Measurements from ENCODE around the gene TRIM28. TPM values are rescaled to one million over a fixed set of nuclear protein-coding genes. Genes with fewer than 3 reads are reported as not detected.
"Not testable (repeated sequence)": the region's sequence is repeated elsewhere in the genome, so short reads cannot be mapped to it uniquely, and the experiment has no call there.

TRIM28 gene
- total RNA-seq, 1 experiment from 2014 or later: 908 TPM

GRCh38 chr19:58507602-58508223, 36.2 kb upstream of the TRIM28 start:
- H4K20me1 ChIP-seq (ENCODE audit: insufficient read depth); ATAC-seq; H3K79me2 ChIP-seq (ENCODE audit: insufficient read depth, low read length); H3K4me3 ChIP-seq (replicated peaks in 1 of 2; ENCODE audit: low read depth in 1 of 2, low read length in 2 of 2); H3K27me3 ChIP-seq (ENCODE audit: insufficient read depth, low read length); H2AFZ ChIP-seq (ENCODE audit: low read depth, low read length, poor library complexity, severe bottlenecking); H3K9ac ChIP-seq (ENCODE audit: low read length); RAD21 ChIA-PET (ENCODE audit: low non-redundant PET in 1 of 2, low total read pairs in 2 of 2, uncharacterized antibody in 2 of 2, unreplicated experiment in 2 of 2); POLR2A ChIA-PET; H3K4me1 ChIP-seq (ENCODE audit: control insufficient read depth in 1 of 2, insufficient read depth in 2 of 2, low read length in 2 of 2); H3K9me2 ChIP-seq (ENCODE audit: insufficient read depth); H3K4me2 ChIP-seq (ENCODE audit: low read length); BruUV-seq (replicated peaks); intact Hi-C loops (cut with micrococcal nuclease); H3K9me3 ChIP-seq (ENCODE audit: control insufficient read depth in 1 of 2, insufficient read depth in 1 of 2, low read depth in 1 of 2, low read length in 2 of 2); DNase-seq (ENCODE audit: low read depth, low spot score); H3K36me3 ChIP-seq (ENCODE audit: control insufficient read depth in 1 of 2, insufficient read depth in 2 of 2, low read length in 2 of 2); H3K27ac ChIP-seq (ENCODE audit: low read depth, low read length): not testable (repeated sequence)
- CTCF ChIA-PET: interaction anchor here (1.1 kb wide), 1 partner anchor 12 kb away, joined by 3 read pairs; the partner anchor contains the start of gene ZBTB45

- ChIA-PET RAD21 (ENCODE audit: low non-redundant PET in 1 of 2, low total read pairs in 2 of 2, uncharacterized antibody in 2 of 2, unreplicated experiment in 2 of 2) (no interaction called here), POLR2A (no interaction called here), CTCF (no interaction called here)
- no peak overlapping the region for H3K4me3 ChIP-seq (replicated peaks in 1 of 2; ENCODE audit: low read depth in 1 of 2, low read length in 2 of 2)
- peaks cover 10% of the 10 kb centered on the region for H3K79me2 ChIP-seq (ENCODE audit: insufficient read depth, low read length)
- no peaks in the 10 kb centered on the region for H3K9me3 ChIP-seq (ENCODE audit: control insufficient read depth in 1 of 2, insufficient read depth in 1 of 2, low read depth in 1 of 2, low read length in 2 of 2)
- intact Hi-C loops (cut with micrococcal nuclease): no loop called here
- ATAC-seq (no peak), DNase-seq (ENCODE audit: low read depth, low spot score) (no peak)
- no peaks in the 10 kb centered on the region for H4K20me1 ChIP-seq (ENCODE audit: insufficient read depth)
- no peaks in the 10 kb centered on the region for H3K9me2 ChIP-seq (ENCODE audit: insufficient read depth)
- no peaks in the 10 kb centered on the region for H3K27me3 ChIP-seq (ENCODE audit: insufficient read depth, low read length)
- BruUV-seq (replicated peaks): no TSS peak
- no peak overlapping the region for H3K9ac ChIP-seq (ENCODE audit: low read length)
- peaks cover 6 to 13% of the 10 kb centered on the region in 2 experiments; a peak in 3 of 4 replicates for H3K4me1 ChIP-seq (ENCODE audit: control insufficient read depth in 1 of 2, insufficient read depth in 2 of 2, low read length in 2 of 2)
- H3K36me3 ChIP-seq (ENCODE audit: control insufficient read depth in 1 of 2, insufficient read depth in 2 of 2, low read length in 2 of 2): no peaks in the 10 kb centered on the region
- no peak overlapping the region for H3K4me2 ChIP-seq (ENCODE audit: low read length)
- H3K27ac ChIP-seq (ENCODE audit: low read depth, low read length): no peak overlapping the region
- no peak overlapping the region for H2AFZ ChIP-seq (ENCODE audit: low read depth, low read length, poor library complexity, severe bottlenecking)
- no peak for TF ChIP-seq FOSL1 (IDR thresholded peaks at IDR 0.05; ENCODE audit: low read depth)
- no peak for TF ChIP-seq SIN3A (IDR thresholded peaks at IDR 0.05; ENCODE audit: low read depth)
- TF ChIP-seq ATF3 (IDR thresholded peaks at IDR 0.05): no peak
- TF ChIP-seq EGR1 (IDR thresholded peaks at IDR 0.05; ENCODE audit: low read depth): no peak
- no peak for TF ChIP-seq SP1 (IDR thresholded peaks at IDR 0.05; ENCODE audit: low read depth)
- no peak for TF ChIP-seq ELF1 (IDR thresholded peaks at IDR 0.05; ENCODE audit: borderline replicate concordance, low read depth)
- TF ChIP-seq CEBPB (IDR thresholded peaks at IDR 0.05; ENCODE audit: low read depth): no peak
- no peak for TF ChIP-seq EZH2 (IDR thresholded peaks at IDR 0.05)
- TF ChIP-seq MAX (IDR thresholded peaks at IDR 0.05): no peak
- TF ChIP-seq POLR2A (IDR thresholded peaks at IDR 0.05; ENCODE audit: borderline replicate concordance, extremely low read depth, insufficient read depth, insufficient read length): no peak
- TF ChIP-seq CBX3 (IDR thresholded peaks at IDR 0.05; ENCODE audit: low read depth): no peak
- TF ChIP-seq EZH2phosphoT487 (IDR thresholded peaks at IDR 0.05; ENCODE audit: borderline replicate concordance): no peak
- no peak for TF ChIP-seq SRF (IDR thresholded peaks at IDR 0.05; ENCODE audit: low read depth)
- no peak for TF ChIP-seq YY1 (IDR thresholded peaks at IDR 0.05; ENCODE audit: extremely low read depth, insufficient replicate concordance, low read depth, low read length)
- TF ChIP-seq ZBTB33 (IDR thresholded peaks at IDR 0.05; ENCODE audit: extremely low read depth, insufficient replicate concordance, low read length): no peak
- no peak for TF ChIP-seq ZNF274 (IDR thresholded peaks at IDR 0.05; ENCODE audit: low read depth, low read length)
- no peak for TF ChIP-seq CTCF (IDR thresholded peaks at IDR 0.05 in 2 of 3, conservative IDR thresholded peaks at IDR 0.05 in 1 of 3; ENCODE audit: borderline replicate concordance in 1 of 3, insufficient read depth in 1 of 3, low read depth in 2 of 3, low read length in 2 of 3)
- no peak for TF ChIP-seq TCF7L2 (IDR thresholded peaks at IDR 0.05; ENCODE audit: borderline replicate concordance, extremely low read depth, insufficient read depth, insufficient read length)
Measured at GRCh38 chr19:58509731-58510083, 34.2 kb upstream of the TRIM28 start.

Measured in HCT116 (cell line).